Fibroblast of gingiva (primary cell): Measurements from ENCODE around the gene POFUT2.

ENCODE experiments used
- DNase-seq: peaks from one replicate; pipeline ENCODE4 v3.0.0-alpha.2; 2011; ENCODE audit warnings: low read depth

POFUT2 gene

DNA sequence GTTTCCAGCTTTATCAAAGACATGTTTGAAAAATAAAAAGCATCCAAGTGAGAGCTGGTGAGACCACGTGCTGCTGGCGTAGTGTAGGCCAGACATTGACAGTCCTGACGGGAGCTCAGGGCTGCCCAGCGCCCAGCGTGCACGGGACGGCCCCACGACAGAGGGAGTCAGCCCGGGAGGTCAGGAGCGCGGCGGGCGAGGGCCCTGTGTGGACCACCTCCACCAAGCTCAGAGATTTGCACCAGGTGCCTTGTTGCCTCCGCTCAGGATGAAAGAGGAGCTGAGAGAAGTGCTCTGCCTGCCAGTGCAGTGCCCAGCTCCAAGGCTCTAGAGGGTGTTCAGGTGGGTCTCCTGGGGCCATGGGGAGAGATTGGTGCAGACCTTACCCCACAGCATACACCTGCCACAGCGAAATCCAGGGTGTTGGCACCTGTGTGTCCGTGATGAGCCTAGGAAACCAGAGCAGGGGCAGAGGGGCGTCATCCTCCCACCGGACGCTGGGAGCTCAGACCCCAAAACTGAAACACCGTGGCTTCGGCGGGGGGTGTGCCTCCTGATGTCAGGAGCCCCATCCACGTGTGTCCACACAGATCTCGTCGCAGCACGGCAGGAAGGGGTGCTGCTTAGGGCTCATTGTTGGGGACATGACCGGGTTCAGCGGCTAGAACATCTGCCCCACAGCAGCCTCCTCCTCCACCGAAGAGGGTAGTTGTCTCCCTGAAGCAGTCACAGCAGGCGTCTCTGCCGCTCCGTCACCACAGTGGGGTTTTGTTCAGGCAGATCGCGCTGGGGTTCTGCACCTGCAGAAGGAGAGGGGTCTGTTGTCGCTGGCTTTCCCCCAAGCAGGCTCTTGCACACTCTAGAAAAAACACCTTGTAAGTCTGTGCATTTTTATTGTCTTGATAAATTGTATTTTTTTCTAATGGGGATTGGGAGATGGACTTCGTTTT, 64.2 kb downstream of the POFUT2 start:
- no peak for DNase-seq

DNA sequence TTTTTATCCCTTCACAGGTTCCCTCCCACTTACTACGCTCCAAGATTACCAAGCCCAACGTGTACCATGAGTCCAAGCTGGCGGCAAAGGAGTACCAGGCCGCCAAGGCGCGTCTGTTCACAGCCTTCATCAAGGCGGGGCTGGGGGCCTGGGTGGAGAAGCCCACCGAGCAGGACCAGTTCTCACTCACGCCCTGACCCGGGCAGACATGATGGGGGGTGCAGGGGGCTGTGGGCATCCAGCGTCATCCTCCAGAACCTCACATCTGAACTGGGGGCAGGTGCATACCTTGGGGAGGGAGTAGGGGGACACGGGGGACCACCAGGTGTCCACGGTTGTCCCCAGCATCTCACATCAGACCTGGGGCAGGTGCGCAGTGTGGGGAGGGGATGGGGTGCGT, 65.7 kb downstream of the POFUT2 start:
- no peak for DNase-seq

DNA sequence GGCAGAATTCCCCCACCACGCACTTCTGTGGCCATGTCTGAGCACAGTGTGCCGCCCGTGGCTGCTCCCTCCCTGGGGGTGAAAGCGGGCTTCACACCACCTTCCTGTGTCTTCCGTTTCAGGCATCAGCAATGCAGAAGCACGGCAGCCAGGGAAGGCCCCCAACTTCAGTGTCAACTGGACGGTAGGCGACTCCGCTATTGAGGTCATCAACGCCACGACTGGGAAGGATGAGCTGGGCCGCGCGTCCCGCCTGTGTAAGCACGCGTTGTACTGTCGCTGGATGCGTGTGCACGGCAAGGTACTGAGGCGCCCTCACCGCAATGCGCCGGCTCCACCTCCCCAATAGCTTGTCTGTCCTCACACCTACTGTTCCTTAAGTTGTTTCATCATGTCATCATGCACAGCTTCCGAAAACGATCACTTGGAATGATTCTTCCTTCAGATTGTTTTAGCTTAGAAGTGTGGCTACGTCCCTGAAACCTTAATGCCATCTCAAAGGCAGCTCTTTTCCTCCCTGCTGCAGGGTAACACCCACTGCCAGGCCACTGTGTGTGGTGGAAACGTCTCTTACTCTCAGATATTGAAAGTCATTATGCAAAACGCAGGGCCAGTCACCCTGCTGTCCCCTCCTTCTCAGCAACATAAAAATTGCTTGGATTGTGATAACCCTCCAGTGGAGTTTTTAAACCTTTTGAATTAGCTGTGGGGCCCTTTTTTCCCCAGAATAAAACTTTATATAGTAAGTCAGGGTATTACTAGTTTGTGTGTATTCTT, 66.8 kb downstream of the POFUT2 start:
- no peak for DNase-seq

DNA sequence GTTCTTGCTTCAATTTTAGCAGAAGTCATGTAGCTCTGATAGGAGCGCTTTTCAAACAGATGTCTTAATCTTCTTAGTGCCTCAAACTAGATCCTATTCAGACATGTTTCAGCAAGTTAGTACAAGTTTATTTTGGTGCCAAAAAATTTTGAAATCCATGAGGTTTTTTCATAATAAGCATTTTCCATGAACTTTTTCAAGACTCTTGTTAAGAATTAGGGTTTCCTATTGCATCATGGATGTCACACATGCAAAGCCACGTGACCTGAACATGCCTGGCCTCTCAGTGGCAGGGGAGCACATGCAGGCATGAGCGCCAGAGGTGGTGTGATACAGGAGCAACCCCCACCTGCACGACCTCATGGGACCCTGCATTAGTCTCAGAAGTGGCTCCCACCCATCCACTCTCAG, 67.6 kb downstream of the POFUT2 start:
- DNase-seq, result peak; percentile 79

DNA sequence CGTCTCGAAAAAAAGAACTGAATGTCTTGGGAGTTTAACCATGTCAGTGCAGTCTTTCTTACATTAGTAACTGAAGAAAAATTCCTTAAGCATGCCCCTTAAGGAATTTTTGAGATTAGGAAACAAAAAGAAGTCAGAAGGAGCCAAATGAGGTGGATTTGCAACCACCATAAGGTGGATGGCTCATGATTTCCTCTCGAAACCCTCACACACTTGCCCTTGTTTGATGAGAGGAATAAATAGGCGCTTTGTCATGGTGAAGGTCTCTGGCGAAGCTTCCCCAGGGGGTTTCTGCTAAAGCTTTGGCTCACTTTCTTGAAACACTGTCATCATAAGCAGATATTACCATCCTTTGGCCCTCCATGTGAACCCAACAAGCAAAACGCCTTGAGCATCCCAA, 68.2 kb downstream of the POFUT2 start:
- DNase-seq, result no peak

DNA sequence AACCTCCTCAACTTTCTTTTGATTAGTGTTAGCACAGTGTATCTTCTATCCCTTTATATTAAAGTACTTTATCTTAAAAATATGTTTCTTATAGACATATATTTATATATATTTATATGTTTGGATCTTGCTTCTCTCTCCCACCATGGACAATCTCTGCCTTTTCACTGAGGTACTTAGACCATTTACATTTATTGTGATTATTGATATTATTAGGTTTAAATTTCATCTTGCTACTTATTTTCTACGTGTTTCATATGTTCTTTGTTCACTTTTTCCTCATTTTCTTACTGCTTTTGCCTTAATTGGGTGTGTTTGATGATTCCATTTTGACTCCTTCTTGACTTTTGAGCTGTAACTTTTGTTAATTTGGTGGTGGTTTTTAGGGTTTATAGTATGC, 70.7 kb downstream of the POFUT2 start:
- DNase-seq, result no peak

DNA sequence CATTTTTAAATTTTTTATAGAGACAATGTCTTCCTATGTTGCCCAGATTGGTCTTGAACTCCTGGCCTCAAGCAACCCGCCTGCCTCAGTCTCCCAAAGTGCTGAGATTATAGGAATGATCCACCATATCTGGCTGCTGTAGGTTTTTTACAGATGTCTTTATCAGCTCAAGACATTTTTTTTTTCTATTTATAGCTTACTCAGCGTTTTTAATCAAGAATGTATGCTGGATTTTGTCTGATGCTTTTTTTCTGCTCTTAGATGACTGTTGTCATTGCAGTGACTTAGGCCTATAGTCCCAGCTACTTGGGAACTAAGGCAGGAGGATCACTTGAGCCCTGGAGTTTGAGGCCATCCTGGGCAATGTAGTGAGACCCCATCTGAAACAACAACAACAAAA, 72.5 kb downstream of the POFUT2 start:
- no peak for DNase-seq
